Activated T-helper 17 cell treated with anti-CD3 and anti-CD28 coated beads, Interleukin-2, amount 50 U/mL, for 72 hours (primary cell): Measurements from ENCODE around the gene ACD. TPM values are rescaled to one million over a fixed set of nuclear protein-coding genes. Genes with fewer than 3 reads are reported as not detected.

ENCODE experiments used
- ATAC-seq: fragments of 150-1000 bp; cut with Tn5 transposase; replicated peaks from 2 replicates; pipeline ENCODE4 v1.10.0; 2021; ENCODE audit warnings: mild to moderate bottlenecking, moderate library complexity
- H3K27ac Mint-ChIP-seq: one replicate; pipeline ENCODE4 v1.8.0; 2022; ENCODE audit warnings: mixed read lengths
- H3K27me3 Mint-ChIP-seq: one replicate; pipeline ENCODE4 v1.8.0; 2022; ENCODE audit warnings: mixed read lengths
- H3K36me3 Mint-ChIP-seq: one replicate; pipeline ENCODE4 v1.8.0; 2022; ENCODE audit warnings: low read depth, mild to moderate bottlenecking, mixed read lengths
- H3K4me1 Mint-ChIP-seq: one replicate; pipeline ENCODE4 v1.8.0; 2022; ENCODE audit warnings: mixed read lengths
- H3K4me3 Mint-ChIP-seq: one replicate; pipeline ENCODE4 v1.8.0; 2022; ENCODE audit warnings: mild to moderate bottlenecking, mixed read lengths
- H3K9me3 Mint-ChIP-seq: one replicate; pipeline ENCODE4 v1.8.0; 2022; ENCODE audit warnings: mixed read lengths
- total RNA-seq, 2 donors: library from RNA; stranded (reverse); gene quantifications; one replicate each; pipeline ENCODE4 v1.2.3, GENCODE V29; 2022

The ACD gene
- total RNA-seq, 2 donors from 2014 or later, result 37.5 to 63.4 TPM

DNA sequence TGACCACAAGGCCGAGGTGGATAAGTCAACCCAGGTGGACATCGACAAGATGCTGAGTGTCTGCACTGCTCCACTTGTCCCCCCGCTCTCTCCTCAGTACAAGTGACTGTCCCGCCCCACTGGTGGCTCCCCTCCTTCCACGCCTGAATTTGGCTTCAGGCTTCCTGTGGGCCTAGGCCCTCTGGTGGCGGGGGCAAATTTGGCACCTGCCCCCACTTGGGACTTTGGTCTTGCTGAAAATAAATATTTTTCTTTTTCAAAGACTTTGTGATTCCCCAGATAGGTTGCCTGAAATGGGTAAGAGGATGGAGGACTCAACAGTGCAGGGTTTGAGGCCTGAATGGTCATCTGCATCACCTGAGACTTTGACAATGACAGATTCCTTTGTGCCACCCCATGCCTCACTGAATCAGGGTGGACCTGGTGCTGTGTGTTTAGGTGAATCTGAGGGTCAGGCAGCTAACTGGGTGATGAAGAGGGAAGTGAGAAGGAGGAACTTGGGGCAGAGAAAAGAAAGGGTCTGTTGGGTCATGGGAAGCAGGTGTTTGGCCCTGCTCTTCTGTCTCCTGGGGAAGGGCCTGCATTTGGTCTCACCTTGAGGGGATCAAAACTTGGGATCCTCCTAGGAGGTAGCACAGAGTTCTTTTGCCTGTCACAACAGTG is 8.6 kb upstream of the ACD start:
- Mint-ChIP-seq H3K4me1 (peaks cover 14% of the 10 kb centered on the region), H3K9me3 (no peaks in the 10 kb centered on the region), H3K4me3 (no peak overlapping the region), H3K27ac (no peak overlapping the region), H3K27me3 (no peaks in the 10 kb centered on the region), H3K36me3 (no peaks in the 10 kb centered on the region)
- ATAC-seq, result no peak

DNA sequence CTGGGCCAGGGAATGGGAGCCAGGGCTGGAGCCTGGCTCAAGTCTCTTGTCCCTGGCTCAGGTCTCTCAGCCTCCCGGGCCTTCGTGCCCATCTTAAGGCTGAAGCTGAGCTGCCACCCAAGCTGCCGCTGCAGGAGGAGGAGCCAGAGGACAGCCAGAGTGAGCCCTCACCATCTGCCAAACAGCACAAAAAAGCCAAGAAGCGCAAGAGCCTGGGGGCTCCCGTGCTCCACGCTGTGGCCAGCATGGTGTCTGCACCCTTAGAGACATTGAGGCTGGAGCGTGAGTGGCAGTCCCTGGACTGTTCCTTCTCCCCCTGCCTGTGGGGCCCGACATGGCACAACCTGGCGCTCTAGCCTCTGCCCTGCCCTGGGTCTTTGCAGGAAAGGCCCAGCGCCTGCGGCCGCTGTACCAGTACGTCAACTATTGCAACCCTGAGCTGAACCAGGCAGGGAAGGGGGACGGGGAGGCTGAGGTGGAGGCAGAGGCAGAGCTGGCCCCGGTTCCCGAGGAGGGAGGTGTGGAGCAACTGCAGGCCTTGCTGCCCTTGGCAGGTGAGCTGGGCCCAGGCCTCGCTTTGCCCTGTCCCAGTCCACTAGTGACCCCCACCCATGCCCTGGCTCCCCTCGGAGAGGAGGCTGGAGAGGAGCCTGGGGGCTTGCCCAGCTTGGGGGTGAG is 7.9 kb upstream of the ACD start:
- Mint-ChIP-seq H3K4me1 (peaks cover 14% of the 10 kb centered on the region), H3K9me3 (no peaks in the 10 kb centered on the region), H3K27ac (no peak overlapping the region), H3K4me3 (peak overlapping the region; percentile 77), H3K36me3 (no peaks in the 10 kb centered on the region), H3K27me3 (no peaks in the 10 kb centered on the region)
- ATAC-seq, result peak; percentile 82

DNA sequence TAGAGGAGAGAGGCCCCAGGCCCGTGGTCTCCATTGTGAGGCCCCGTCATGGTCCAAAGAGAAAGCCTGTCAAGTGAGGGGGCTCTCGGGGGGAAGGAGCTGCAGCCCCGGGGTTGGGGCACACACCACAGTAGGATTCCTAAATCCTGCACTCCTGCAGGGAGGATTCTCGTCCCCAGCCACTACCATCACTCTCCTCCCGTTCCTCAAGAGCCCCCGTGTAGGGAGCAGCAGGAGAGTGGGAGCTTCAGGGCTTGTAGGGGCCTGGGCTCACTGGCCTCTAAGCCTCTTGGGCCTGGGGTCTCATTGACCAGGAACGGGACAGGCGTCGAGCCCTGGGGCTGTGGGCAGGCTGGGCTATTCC is 7.4 kb upstream of the ACD start:
- Mint-ChIP-seq H3K4me3 (peak overlapping the region; percentile 77), H3K27me3 (no peaks in the 10 kb centered on the region), H3K4me1 (peaks cover 14% of the 10 kb centered on the region), H3K9me3 (no peaks in the 10 kb centered on the region), H3K36me3 (no peaks in the 10 kb centered on the region), H3K27ac (peak overlapping the region; percentile 54)
- no peak for ATAC-seq

DNA sequence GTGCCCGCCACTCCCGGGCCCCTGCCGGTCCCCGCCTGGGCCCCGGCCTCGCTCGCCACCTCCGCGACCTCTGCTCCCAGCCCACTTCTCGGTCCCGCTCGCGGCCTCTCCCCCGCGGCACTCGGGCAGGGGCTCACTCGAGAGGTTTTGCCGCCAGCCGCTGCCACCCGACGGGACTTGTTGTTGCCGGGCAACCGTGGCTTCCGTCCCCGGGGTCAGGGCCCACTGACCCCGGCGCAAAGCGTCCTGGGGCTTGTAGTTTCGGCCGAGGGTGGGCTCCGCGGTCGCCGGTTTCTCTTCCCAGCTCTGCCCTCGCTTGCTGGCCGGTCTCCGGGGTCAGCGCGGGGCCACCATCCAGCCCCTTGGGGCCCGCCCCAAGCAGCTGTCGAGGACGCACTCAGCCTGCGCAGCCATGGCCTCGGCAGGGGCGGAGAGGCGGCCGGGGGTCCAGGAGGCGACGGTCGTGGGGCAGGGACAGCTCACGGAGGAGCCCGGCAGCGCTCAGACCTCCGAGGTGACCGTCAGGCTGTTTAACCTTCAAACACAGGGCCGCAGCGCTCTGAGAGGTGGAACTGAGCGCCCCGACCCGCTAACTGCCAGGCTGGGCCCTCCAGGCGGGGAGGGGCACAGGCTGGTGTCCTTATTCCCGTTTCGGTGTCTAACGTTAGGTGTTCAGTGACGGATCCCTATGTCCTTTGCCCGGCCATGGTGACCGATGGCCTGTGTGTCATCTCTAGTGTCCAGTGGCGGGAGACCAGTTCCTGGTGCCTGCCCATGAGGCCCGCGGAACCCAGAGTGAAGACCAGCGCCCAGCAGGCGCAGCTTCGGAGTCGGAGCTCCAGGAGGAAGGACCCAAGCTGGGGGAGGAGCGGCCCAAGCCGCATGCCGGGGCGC is 6.7 kb upstream of the ACD start, which contains the start of the genes C16orf86 and ENKD1:
C16orf86 (plus strand) TSS at position 256 of the 894 bp plus-strand sequence; CDS start at position 413, 157 bp downstream.
ENKD1 (minus strand) TSS at position 192 of the 894 bp plus-strand sequence. CDS start 308 bp downstream, outside the sequence.
- H3K27me3 Mint-ChIP-seq, result no peaks in the 10 kb centered on the region
- H3K4me1 Mint-ChIP-seq, result peaks cover 14% of the 10 kb centered on the region
- no peaks in the 10 kb centered on the region for H3K36me3 Mint-ChIP-seq
- peak within 1 kb of the TSS; percentile 73 for H3K27ac Mint-ChIP-seq
- ATAC-seq, result peak; percentile 83
- H3K4me3 Mint-ChIP-seq, result peak within 1 kb of the TSS; percentile 77
- no peaks in the 10 kb centered on the region for H3K9me3 Mint-ChIP-seq

DNA sequence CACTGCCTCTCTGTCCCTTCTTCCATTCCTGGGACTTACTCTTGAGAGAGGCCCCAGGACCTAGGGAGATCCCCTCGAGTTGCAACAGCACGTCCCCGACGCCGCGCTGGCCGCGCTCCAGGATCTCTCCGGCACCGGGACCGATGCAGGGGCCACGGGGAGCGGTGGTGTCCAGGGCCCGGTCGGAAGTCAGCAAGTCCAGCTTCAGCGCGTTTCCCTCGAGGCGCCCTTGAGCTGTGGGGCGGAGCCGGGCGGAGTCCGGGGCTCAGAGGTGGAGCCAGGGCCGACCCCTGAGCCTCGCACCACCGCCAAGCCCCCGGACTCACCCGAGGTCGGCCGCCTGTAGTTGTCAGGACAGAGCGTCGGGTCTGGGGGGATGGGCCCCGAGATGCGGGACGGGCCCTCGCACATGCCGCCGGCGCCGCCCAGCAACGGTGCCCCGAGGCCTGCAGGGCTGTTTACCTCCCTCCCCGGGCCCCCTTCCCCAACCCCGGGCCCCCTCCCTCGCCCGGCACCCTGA is 6.0 kb upstream of the ACD start:
- Mint-ChIP-seq H3K4me1 (peaks cover 14% of the 10 kb centered on the region), H3K9me3 (no peaks in the 10 kb centered on the region)
- ATAC-seq, result peak; percentile 25

DNA sequence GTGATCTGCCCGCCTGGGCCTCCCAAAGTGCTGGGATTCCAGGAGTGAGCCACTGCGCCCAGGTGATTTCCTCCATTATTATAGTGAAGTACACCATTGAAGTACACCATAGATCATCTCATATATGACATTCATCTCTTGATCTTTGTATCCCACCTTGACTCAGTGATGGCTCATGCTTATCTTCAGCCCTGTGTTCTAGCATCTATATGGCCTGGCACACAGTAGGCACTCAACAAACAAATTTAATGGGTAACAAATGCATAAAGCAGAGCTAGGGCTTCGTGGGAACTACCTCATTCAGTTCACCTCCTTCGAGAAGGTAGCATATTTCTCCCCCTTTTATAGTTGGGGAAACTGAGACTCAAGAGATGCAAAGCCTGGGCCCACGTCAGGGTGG is 5.5 kb upstream of the ACD start:
- no peak for ATAC-seq
- H3K9me3 Mint-ChIP-seq, result no peaks in the 10 kb centered on the region
- no peaks in the 10 kb centered on the region for H3K27me3 Mint-ChIP-seq
- peak overlapping the region; percentile 77 for H3K4me3 Mint-ChIP-seq
- peak overlapping the region; percentile 73 for H3K27ac Mint-ChIP-seq
- H3K4me1 Mint-ChIP-seq, result peaks cover 14% of the 10 kb centered on the region
- H3K36me3 Mint-ChIP-seq, result peaks cover 2% of the 10 kb centered on the region

More for the DNA sequence above, 6.0 kb upstream of the ACD start:
- H3K27me3 Mint-ChIP-seq, result no peaks in the 10 kb centered on the region
- H3K4me3 Mint-ChIP-seq, result peak overlapping the region; percentile 77
- peak overlapping the region; percentile 73 for H3K27ac Mint-ChIP-seq
- H3K36me3 Mint-ChIP-seq, result no peaks in the 10 kb centered on the region

DNA sequence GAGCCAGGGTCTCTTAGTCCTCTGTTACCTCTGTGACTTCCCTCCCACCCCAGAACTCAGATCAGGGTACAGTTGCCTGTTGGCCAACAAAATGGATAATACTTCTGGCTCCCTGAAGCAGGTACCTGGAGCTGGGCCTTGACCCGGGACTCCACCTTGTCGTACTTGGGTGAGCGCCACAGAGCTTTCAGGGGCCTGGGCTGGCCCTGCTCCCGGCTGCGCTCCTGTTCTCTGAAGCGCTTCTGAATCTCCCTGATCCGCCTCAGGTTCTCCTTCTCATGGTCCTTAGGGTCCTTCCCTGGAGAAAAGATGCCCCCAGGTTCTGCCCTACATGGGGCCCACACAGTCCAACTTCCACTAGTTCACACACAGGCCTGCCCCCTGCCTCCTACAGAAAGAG is 4.8 kb upstream of the ACD start:
- no peaks in the 10 kb centered on the region for H3K9me3 Mint-ChIP-seq
- H3K27ac Mint-ChIP-seq, result no peak overlapping the region
- H3K4me3 Mint-ChIP-seq, result no peak overlapping the region
- H3K36me3 Mint-ChIP-seq, result peaks cover 6% of the 10 kb centered on the region
- peaks cover 13% of the 10 kb centered on the region for H3K4me1 Mint-ChIP-seq
- ATAC-seq, result no peak
- H3K27me3 Mint-ChIP-seq, result no peaks in the 10 kb centered on the region

DNA sequence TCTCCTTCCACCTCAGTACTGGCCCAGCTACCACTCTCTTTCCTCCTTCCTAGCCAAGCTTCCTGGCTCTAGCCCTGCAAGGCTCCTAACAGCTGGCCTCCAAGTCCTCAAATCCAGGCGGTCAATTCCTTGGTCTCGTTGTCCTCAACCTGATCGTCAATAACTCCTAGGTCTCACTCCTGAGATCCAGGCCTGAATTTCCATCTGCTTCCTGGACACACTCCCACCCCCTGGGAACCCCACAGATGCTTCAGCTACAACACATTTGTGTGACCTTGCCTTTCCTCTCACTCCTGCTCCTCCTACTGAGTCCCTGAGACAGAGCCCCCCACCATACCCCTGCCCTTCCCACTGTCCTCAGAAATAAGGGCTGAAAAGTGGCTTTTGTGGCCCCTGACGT is 4.2 kb upstream of the ACD start:
- H3K27me3 Mint-ChIP-seq, result no peaks in the 10 kb centered on the region
- H3K27ac Mint-ChIP-seq, result peak overlapping the region; percentile 6
- ATAC-seq, result no peak
- H3K4me3 Mint-ChIP-seq, result no peak overlapping the region
- H3K4me1 Mint-ChIP-seq, result peaks cover 9% of the 10 kb centered on the region
- no peaks in the 10 kb centered on the region for H3K9me3 Mint-ChIP-seq
- peaks cover 12% of the 10 kb centered on the region for H3K36me3 Mint-ChIP-seq

DNA sequence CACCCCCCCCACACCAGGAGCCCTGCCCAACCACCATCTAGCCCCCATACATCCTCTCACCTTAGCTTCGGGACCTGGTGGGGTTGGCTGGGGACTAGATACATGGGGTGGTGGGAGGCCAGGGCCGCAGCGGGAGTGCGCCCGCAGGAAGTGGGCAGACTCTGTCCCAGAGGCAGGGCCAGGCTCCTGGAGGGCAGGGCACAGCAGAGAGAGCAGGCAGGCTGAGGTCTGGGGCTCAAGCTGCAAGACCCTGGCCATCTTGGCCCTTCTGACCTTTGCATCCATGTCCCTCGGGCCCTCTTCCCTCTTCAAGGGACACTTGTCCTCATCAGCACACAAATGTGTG is 3.8 kb upstream of the ACD start:
- Mint-ChIP-seq H3K36me3 (peaks cover 16% of the 10 kb centered on the region), H3K9me3 (no peaks in the 10 kb centered on the region), H3K27ac (peak overlapping the region; percentile 6), H3K4me1 (peaks cover 9% of the 10 kb centered on the region), H3K27me3 (no peaks in the 10 kb centered on the region), H3K4me3 (no peak overlapping the region)
- ATAC-seq, result no peak

DNA sequence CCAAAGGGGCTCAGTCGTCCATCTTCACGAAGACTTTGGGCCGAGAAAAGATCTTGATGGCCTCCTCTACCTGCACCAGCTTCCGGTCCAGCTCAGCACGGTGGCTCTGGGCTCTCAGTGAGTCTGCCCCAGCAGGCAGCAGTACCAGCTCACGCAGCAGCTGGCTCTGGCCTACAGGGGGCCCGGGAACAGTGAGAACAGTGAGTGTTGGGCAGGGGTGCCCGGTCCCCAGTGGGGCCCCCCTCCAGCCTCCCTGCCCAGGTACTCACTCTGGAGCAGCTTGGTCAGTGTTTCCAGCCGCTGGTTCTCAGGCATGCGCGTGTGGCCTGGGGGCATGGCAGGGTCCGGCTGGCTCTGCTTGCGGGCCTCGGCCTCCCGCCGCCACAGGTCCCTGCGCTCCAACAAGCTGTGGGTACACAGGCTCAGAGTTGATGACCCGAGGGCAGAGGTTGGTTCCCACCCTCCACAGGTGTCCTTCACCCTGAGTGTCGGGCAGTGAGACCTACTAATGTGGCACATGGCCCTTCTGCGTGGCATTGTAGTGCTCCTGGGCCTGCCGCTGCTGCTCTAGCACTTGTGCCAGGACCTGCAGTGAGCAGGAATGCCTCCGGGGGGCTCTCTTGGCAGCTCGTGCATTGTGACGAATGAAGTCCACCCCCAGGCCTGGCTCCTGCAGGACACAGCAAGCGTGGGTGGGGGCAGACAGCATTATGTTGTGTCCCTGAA is 3.3 kb upstream of the ACD start:
- H3K9me3 Mint-ChIP-seq, result no peaks in the 10 kb centered on the region
- no peak overlapping the region for H3K4me3 Mint-ChIP-seq
- no peaks in the 10 kb centered on the region for H3K27me3 Mint-ChIP-seq
- no peak overlapping the region for H3K27ac Mint-ChIP-seq
- H3K4me1 Mint-ChIP-seq, result peaks cover 9% of the 10 kb centered on the region
- no peak for ATAC-seq
- H3K36me3 Mint-ChIP-seq, result peaks cover 22% of the 10 kb centered on the region

DNA sequence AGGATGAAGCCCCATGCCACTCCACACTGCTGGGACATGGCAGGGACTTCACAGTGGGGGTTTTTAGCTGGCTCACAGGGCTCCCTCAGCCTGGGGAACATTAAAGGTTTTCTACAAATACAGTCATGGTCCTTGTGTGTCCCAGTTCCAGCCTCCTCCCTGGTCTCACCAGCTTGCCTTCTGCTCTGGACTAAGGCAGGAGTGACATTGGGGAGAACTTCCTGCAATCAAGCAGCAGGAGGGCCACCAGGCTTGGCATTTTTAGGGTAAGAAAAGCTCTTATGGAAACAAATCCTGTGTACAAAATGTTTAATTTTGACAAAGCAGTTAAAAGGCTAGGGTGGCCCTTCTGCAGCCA is 2.6 kb upstream of the ACD start:
- Mint-ChIP-seq H3K4me3 (no peak overlapping the region), H3K4me1 (peaks cover 9% of the 10 kb centered on the region), H3K36me3 (peaks cover 28% of the 10 kb centered on the region), H3K9me3 (no peaks in the 10 kb centered on the region), H3K27ac (no peak overlapping the region), H3K27me3 (no peaks in the 10 kb centered on the region)
- no peak for ATAC-seq

DNA sequence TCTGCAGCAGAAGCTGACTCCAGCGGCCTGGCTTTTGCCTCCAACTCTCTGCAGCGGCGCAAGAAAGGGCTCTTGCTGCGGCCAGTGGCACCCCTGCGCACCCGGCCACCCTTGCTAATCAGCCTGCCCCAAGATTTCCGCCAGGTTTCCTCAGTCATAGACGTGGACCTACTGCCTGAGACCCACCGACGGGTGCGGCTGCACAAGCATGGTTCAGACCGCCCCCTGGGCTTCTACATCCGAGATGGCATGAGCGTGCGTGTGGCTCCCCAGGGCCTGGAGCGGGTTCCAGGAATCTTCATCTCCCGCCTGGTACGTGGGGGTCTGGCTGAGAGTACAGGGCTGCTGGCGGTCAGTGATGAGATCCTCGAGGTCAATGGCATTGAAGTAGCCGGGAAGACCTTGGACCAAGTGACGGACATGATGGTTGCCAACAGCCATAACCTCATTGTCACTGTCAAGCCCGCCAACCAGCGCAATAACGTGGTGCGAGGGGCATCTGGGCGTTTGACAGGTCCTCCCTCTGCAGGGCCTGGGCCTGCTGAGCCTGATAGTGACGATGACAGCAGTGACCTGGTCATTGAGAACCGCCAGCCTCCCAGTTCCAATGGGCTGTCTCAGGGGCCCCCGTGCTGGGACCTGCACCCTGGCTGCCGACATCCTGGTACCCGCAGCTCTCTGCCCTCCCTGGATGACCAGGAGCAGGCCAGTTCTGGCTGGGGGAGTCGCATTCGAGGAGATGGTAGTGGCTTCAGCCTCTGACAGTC is 2.0 kb upstream of the ACD start:
- H3K27me3 Mint-ChIP-seq, result no peaks in the 10 kb centered on the region
- peak overlapping the region; percentile 93 for H3K4me3 Mint-ChIP-seq
- peaks cover 33% of the 10 kb centered on the region for H3K36me3 Mint-ChIP-seq
- no peaks in the 10 kb centered on the region for H3K9me3 Mint-ChIP-seq
- H3K4me1 Mint-ChIP-seq, result peaks cover 9% of the 10 kb centered on the region
- ATAC-seq, result no peak
- H3K27ac Mint-ChIP-seq, result no peak overlapping the region

DNA sequence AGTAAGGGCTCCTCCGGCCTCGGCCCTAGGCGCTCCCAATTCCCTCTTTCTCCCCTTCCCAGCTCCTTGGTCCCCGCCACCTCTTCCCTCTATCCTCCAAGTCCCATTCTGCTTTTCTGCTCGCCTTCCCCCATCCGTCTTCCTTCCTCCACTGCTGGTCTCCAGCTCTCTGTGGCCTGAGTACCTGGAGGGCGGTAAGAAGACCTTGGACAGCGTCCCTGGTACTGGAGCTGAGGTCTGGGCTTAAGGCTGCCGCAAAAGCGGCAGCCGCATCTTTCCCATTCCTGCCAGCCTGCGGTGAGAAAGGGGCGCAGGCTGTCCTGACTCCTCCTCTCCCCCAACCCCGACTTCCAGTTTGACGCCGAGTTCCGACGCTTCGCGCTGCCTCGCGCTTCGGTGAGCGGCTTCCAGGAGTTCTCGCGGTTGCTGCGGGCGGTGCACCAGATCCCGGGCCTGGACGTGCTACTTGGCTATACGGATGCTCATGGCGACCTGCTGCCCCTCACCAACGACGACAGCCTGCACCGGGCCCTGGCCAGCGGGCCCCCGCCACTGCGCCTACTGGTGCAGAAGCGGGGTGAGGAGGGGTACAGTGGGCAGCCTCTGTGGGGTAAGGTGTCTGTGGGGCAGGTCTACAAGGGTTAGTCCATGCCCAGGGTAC is 1.2 kb upstream of the ACD start:
- Mint-ChIP-seq H3K27ac (peak overlapping the region; percentile 93), H3K4me1 (peaks cover 9% of the 10 kb centered on the region), H3K27me3 (no peaks in the 10 kb centered on the region), H3K36me3 (peaks cover 33% of the 10 kb centered on the region), H3K4me3 (peak overlapping the region; percentile 93), H3K9me3 (no peaks in the 10 kb centered on the region)
- ATAC-seq, result no peak
